Epidermal melanocyte (primary cell): ENCODE measurements around the gene ANKRD11.
"Not testable (repeated sequence)": the region's sequence is repeated elsewhere in the genome, so short reads cannot be mapped to it uniquely, and the experiment has no call there.

Experiments
- DNase-seq: peaks from one replicate; pipeline ENCODE4 v3.0.0; 2011; ENCODE audit warnings: low spot score; ENCODE audit not compliant: insufficient read length

Gene ANKRD11

DNA sequence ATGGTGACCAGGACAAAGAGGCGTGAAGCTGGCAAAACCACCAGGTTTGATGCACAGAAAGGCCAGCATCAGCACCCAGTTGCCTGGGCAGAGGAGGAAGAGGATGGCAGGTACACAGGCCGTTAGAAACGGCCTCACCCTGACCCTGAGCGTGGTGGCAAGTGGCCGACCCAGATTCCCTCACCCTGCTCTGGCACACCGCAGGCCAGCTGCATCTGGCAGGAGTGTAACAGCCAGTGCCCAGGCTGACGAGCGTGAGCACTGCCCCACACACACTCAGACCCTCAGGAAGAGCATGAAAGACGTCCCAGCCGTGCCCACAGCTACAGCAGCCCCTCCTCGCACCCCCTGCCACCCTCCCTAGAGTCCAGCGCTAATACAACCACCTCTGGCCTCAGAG, 82.0 kb downstream of the ANKRD11 start:
- no peak for DNase-seq

GRCh38 chr16:89407925-89408300, 82.4 kb downstream of the ANKRD11 start:
- no peak for DNase-seq

DNA sequence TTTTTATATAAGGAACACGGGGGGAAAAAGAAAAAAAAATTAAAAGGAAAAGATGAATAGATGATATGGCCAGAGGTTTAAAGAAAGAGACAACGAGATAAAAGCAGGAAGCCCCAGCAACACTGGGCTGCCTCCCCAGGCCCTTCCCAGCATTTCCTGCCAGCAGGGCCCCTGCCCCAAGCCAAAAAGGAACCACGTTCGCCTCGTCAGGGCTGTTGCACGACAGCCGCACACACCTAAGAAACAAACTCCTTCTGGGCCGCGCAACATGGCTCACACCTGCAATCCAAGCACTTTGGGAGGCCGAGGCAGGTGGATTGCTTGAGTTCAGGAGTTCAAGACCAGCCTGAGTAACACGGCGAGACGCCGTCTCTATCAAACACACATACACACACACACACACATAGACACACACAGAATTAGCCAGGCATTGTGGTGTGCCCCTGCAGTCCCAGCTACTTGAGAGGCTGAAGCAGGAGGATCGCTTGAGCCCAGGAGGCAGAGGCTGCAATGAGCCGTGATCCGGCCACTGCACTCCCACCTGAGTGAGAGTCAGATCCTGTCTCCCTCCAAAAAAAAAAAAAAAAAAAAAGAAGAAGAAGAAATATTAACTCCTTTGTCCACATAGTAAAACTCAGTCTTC, 83.0 kb downstream of the ANKRD11 start:
- DNase-seq, result no peak

GRCh38 chr16:89406277-89406888, 84.0 kb downstream of the ANKRD11 start:
- DNase-seq, result no peak

- no peak for DNase-seq
Observed at GRCh38 chr16:89404561-89404960, 85.8 kb downstream of the ANKRD11 start.

DNA sequence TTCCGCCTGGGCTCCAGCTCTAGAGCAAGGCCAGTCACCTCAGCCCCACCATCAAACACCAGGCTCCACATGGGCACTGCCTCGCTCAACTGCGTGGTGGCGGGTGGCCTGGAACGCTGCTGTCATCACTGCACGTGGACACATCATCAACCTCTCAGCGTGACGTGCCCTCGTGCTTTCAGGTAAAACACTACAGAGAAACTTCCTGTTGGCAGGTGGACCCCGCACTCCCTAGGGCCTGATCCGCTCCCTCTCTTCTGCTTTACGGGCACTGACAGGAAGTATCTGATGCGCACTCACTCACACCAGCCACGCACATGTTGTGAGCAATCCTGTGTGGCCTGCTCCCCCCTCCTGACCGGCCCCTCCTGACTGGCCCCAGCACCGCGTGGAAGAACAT, 87.4 kb downstream of the ANKRD11 start:
- no peak for DNase-seq

GRCh38 chr16:89401641-89402445, 88.5 kb downstream of the ANKRD11 start:
- DNase-seq, result no peak

DNA sequence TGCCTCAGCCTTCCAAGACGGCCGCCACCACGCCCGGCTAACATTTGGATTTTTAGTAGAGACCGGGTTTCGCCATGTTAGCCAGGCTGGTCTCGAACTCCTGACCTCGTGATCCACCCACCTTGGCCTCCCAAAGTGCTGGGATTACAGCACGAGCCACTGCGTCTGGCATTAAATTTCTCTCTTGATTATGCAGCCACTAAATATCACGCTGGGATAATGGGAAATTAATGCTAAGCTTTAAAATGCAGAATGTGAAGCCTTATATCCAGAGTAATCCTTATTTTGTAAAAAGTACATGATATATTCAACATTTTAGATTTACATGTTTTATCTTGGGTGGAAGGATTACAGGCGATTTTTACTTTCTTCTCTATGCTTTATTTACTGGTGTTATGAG, 89.2 kb downstream of the ANKRD11 start:
- DNase-seq, result no peak

DNA sequence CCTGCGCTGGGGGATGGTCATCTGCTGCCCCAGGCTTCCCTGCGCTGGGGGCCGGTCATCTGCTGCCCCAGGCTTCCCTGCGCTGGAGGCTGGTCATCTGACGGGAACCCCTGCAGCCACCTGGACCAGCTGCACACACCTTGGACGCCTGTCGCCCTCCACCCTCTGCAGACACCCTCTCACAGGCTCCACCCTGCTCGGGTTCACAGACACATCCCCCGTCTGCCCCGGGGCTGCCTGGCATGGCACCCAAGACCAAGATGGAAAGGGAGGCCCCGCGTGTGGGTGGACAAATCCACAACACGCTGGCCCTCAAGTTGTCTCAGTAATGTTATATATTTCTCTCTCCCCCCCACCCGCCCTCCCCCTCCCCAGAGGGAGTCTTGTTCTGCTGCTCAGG, 89.6 kb downstream of the ANKRD11 start:
- DNase-seq, result no peak

- no peak for DNase-seq
Observed at GRCh38 chr16:89398924-89399323, 91.4 kb downstream of the ANKRD11 start.

DNA sequence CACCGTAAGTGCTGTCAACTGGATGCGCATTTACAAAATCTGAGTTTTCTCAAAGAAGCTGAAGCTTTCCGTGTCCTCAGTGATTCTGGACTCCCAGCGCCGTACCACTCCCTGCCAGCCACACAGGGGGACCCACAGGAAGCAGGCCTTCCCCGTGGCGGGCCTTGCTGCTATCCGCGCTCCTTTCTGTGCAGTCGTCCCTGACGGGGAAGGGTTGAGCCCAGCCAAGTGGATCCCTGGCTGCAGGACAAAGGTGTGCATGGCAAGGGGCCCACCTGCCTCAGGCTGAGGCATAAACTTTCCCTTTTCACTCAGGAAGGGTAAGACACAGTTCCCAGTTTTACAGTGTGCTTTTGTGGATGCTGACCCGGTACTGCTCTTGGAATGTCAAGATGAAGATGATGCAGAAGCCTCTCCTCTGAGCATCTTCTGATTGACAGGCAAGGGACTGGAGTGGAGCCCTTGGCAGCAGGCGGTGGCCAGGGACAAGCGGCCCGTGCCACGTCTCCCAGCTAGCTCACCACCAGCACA, 93.0 kb downstream of the ANKRD11 start:
- DNase-seq, result no peak

DNA sequence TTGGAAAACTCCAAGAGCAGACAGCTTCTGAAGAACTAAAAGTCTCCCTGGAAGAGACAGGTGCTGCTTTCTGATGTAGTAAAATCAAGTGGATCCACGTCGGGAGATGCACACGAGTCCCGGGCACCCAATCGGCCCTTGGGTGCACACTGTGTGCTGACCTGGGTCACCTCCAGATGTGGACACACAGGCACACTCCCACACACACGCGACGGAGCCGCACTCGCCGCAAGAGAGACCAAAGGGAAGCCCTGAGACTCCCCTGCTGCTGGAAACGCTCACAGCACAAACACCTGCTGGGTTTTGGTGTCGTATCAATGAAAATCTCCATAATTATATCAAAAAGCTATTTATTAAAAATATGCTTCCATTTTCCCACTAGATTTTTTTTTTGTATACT, 94.2 kb downstream of the ANKRD11 start:
- no peak for DNase-seq

DNA sequence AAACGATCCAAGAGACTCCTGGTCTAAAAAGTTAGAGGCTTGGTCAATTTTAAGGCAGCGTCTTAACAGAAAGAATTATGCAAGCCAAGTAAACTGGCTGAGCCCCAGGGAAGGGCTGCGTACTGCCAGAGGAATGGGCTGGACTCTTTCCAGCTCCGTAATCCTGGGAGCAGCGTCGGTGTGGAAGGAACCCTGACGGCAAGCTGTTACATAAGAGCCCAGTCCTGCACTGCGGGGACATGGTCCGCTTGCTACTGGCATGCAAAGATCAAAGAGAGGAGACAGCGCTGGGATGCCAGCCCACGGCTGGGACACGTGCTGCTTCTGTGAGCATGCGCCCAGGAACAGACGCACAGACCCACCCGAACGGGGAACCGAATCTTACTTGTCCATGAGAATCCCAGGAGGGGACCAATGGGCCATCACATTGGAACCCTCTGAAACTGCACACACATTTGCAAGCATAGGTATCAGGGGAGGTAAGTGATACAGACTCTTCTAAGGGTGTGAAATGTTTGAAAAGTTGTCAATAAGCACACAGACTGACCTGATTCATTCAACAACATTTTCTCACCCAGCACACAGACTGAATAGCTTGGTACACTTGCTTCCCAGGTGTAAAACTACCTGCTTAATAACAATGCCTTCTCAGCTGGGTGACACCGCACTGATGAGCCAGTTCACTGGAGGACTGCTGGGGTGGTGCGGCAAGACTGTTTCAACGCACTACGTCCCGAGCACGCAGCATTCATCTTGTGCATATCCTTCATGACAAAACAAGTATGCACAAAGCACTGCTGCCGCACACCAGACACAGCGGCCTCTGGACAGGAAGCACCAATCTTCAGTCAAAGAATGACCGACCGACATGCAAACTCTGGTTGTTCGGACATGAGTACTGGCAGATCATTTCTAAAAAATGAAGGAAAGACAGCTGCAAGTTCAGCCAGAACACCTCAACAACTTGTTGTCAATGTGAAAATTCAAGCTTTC, 94.9 kb downstream of the ANKRD11 start:
- DNase-seq, result peak; percentile 98

DNA sequence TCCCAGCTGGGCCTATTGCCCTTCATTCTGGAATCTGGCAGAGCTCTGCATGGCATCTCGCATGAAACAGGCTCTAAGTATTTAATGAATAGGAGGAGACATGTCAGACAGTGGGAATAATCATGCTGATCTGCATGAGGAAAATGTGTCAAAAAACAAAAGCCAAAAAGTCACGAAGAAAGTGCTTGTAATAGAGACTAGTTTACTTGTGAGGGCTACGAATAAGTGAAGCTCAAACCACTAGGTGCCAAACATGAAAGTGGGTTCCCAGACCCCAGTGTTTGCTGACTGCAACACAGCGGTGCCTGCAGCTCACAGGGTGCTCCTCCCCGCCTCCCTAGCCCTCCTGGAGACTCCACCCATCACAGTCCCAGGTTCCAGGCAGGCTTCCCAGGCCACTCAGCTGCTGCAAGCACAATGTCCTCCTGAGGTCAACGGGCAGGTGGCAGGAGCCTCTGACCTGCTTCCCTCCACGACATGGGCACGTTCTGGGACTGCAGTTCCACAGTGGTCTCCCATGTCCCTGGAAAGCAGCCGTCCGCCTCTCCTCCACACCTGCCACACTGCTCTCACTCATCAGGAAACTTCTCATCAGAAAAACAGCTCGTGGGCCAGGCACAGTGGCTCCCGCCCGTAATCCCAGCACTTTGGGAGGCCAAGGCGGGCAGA, 96.5 kb downstream of the ANKRD11 start:
- no peak for DNase-seq

DNA sequence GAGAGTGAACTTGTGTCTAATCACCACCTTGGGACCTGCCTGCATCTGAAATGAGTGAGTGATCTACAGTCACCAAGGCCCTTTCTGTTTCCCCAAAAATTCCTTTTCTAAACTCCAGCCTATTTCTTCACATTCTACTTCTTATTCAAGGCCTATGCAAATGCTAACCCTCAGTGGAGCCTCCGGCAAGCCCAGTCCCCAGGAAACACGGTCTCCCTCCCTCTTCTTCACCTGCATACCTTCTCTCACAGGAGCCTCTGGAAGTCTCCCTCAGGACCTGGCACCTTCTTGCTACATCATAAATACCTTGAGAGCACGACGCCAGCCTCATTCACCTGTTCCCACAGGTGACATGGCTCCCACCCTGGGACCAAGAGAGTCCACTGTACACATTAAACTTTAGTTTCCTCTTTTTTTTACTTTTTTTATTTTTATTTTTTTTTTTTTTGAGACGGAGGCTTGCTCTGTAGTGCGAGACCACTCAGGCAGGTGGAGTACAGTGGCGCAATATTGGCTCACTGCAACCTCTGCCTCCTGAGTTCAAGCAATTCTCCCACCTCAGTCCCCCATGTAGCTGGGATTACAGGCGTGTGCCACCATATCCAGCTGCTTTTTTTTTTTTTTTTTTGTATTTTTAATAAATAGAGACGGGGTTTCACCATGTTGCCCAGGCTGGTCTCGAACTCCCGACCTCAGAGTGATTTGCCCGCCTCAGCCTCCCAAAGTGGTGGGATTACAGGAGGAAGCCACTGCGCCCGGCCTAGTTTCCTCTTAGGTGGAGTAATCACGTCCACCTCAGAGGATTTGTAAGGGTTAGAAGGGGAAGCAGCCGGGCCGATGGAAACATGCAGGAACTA, 97.3 kb downstream of the ANKRD11 start:
- no peak for DNase-seq

GRCh38 chr16:89390224-89390583, 100.2 kb downstream of the ANKRD11 start:
- not testable (repeated sequence) for DNase-seq

GRCh38 chr16:89389504-89390223, 100.7 kb downstream of the ANKRD11 start:
- not testable (repeated sequence) for DNase-seq

DNA sequence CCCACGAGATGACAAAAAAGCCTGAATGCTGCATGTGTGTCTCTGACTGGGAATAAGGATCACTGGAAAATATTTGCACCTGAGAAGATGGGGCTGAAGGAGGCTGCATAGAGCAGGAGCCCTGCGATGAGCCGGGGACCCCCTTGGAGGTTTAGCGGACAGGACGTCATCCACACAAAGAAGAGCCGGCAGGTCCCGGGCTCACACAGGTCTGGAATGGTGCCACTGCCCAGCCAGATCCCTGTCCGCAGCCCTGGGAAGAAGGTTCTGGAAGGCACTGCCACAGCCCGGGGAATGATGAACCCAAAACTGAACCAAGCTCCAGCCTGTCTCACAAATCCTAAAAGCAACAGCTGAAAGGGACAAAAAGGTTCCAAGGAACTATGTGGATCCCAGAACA, 101.8 kb downstream of the ANKRD11 start:
- no peak for DNase-seq
